Activated naive CD8-positive, alpha-beta T cell treated with anti-CD3 and anti-CD28 coated beads, Interleukin-2, amount 10 ng/mL, durations not matched to agents 7 days and 5 days (primary cell): ENCODE measurements around the gene MYCN. TPM values are rescaled to one million over a fixed set of nuclear protein-coding genes. Genes with fewer than 3 reads are reported as not detected.
"Not testable (repeated sequence)": the region's sequence is repeated elsewhere in the genome, so short reads cannot be mapped to it uniquely, and the experiment has no call there.

Experiments
- ATAC-seq: fragments of 150-1000 bp; cut with Tn5 transposase; one replicate; pipeline ENCODE4 v1.10.0; 2021; ENCODE audit warnings: low read depth, moderate library complexity
- POLR2A ChIA-PET: fragments of 350-600 bp; sonication (Branson Sonifier 250); formaldehyde crosslinking; loops from one replicate; lab custom pipeline; 2021; ENCODE audit warnings: antibody characterized with exemption; lab: Charles Lee
- DNase-seq: peaks from one replicate; pipeline ENCODE4 v3.0.0; 2021
- H3K27ac Mint-ChIP-seq: one replicate; pipeline ENCODE4 v1.8.0; 2022; ENCODE audit warnings: mild to moderate bottlenecking, mixed read lengths
- H3K27me3 Mint-ChIP-seq: one replicate; pipeline ENCODE4 v1.8.0; 2022; ENCODE audit warnings: mild to moderate bottlenecking, moderate library complexity, mixed read lengths
- H3K36me3 Mint-ChIP-seq: one replicate; pipeline ENCODE4 v1.8.0; 2021; ENCODE audit warnings: mild to moderate bottlenecking, mixed read lengths
- H3K4me1 Mint-ChIP-seq: one replicate; pipeline ENCODE4 v1.8.0; 2021; ENCODE audit warnings: mixed read lengths
- H3K4me3 Mint-ChIP-seq: one replicate; pipeline ENCODE4 v1.8.0; 2022; ENCODE audit warnings: mild to moderate bottlenecking, moderate library complexity, mixed read lengths
- H3K9me3 Mint-ChIP-seq: one replicate; pipeline ENCODE4 v1.8.0; 2021; ENCODE audit warnings: mixed read lengths
- total RNA-seq, 2 experiments: library from RNA; stranded (reverse); gene quantifications; one replicate each; pipeline ENCODE4 v1.2.3, GENCODE V29; 2021

Gene MYCN
- total RNA-seq, 2 experiments from 2014 or later = not detected

DNA sequence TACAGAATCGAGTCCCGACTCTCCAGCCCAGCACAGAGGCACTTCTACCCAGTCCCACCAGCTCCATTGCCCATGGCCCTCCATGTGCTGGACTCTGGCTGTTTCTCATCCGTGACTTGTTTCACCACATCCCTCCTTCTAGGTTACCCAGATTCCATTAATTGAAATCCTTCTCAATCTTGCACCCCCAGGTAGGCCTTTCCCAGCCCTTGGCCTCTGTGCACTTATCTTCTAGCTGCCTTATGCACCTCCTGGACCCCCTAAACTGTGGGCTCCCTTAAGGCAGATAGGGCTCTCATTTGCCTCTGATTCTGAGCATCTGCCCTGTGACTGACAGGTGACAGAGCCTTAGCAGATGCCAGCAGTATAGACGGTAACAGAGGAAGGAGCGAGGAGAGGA, 9.2 kb downstream of the MYCN start:
- peaks cover 8% of the 10 kb centered on the region for H3K27me3 Mint-ChIP-seq
- H3K36me3 Mint-ChIP-seq = no peaks in the 10 kb centered on the region
- DNase-seq = no peak
- POLR2A ChIA-PET = no interaction called here
- no peak overlapping the region for H3K27ac Mint-ChIP-seq
- H3K4me3 Mint-ChIP-seq = no peak overlapping the region
- no peaks in the 10 kb centered on the region for H3K4me1 Mint-ChIP-seq
- H3K9me3 Mint-ChIP-seq = no peaks in the 10 kb centered on the region
- no peak for ATAC-seq

DNA sequence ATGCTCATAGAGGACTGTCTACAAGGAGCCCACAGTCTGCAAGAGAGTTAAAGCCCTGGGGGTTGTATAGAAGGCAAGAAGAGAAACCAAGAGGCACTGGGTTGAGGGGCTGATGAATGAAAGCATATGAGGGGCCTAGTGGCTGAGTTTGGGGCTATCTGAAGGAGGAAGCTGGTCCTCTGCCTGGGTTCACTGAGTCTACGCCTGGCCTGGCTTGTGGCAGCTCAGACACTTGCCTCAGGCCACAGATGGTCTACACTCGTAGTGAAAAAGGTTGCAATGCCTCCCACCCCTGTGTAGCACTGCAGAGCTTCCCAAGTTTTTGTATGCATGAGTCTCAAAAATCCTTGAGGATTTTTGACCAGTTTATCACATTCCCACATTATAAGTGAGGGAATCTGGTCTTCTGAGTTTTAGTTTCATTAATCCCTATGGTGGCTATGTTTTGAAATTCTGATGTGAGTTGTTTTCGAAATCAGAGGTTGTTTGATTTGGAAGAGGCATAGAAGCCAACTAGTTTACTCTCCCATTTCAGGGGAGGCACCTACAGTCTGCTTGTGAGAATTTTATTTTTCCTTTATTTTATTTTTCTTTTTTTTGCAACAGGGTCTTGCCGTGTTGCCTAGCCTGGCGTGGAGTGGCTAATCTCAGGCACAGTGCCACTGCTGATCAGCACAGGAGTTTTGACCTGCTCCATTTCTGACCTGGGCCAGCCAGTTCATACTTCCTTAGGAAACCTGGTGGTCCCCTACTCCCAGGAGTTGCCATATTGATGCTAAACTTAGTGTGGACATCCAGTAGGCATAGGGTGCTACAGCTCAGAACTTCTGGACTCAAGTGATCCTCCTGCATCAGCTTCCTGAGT, 10.0 kb downstream of the MYCN start:
- POLR2A ChIA-PET = no interaction called here
- Mint-ChIP-seq H3K9me3 (no peaks in the 10 kb centered on the region), H3K36me3 (no peaks in the 10 kb centered on the region), H3K27me3 (peaks cover 3% of the 10 kb centered on the region), H3K4me1 (no peaks in the 10 kb centered on the region), H3K4me3 (no peak overlapping the region), H3K27ac (no peak overlapping the region)
- DNase-seq = no peak
- no peak for ATAC-seq

DNA sequence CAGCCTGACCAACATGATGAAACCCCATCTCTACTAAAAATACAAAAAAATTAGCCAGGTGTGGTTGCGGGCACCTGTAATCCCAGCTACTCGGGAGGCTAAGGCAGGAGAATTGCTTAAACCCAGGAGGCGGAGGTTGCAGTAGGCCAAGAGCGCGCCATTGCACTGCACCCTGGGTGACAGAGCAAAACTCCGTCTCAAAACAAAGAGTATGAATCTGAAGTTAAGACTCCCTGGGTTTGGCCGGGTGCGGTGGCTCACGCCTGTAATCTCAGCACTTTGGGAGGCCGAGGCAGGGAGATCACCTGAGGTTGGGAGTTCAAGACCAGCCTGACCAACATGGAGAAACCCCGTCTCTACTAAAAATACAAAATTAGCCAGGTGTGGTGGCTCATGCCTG, 11.6 kb downstream of the MYCN start:
- ATAC-seq, POLR2A ChIA-PET, DNase-seq, H3K4me1 Mint-ChIP-seq, H3K9me3 Mint-ChIP-seq, H3K27me3 Mint-ChIP-seq, H3K27ac Mint-ChIP-seq, H3K4me3 Mint-ChIP-seq, H3K36me3 Mint-ChIP-seq: not testable (repeated sequence)

DNA sequence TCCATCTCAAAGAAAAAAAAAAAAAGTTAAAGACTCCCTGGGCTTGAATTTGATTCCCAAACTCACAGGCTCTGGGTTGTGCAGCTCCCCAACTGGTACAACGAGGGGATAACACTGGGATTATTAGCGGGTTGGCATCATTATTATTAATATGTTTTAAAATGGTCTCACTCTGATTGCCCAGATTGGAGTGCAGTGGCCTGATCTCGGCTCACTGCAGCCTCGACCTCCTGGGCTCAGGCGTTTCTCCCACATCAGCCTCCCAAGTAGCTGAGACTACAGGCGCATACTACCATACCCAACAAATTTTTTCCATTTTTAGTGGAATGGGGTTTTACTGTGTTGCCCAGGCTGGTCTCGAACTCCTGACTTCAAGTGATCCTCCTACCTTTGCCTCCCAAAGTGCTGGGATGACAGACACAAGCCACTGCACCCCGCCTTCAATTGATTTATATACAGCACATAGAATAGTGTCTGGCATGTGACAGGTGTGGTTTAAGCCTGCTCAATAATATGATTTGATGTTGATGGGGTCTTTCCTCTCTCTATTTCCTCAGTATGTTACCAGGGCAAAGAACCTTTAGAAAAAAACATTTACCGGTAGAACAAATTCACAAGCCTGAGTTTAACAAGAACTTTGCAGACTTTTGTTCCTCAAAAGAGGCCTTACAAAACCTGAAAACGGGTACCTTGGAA, 12.2 kb downstream of the MYCN start:
- H3K36me3 Mint-ChIP-seq = no peaks in the 10 kb centered on the region
- H3K27ac Mint-ChIP-seq = no peak overlapping the region
- DNase-seq (no peak), ATAC-seq (no peak)
- H3K4me1 Mint-ChIP-seq = no peaks in the 10 kb centered on the region
- H3K4me3 Mint-ChIP-seq = no peak overlapping the region
- H3K9me3 Mint-ChIP-seq = no peaks in the 10 kb centered on the region
- H3K27me3 Mint-ChIP-seq = peaks cover 3% of the 10 kb centered on the region
- POLR2A ChIA-PET = no interaction called here

DNA sequence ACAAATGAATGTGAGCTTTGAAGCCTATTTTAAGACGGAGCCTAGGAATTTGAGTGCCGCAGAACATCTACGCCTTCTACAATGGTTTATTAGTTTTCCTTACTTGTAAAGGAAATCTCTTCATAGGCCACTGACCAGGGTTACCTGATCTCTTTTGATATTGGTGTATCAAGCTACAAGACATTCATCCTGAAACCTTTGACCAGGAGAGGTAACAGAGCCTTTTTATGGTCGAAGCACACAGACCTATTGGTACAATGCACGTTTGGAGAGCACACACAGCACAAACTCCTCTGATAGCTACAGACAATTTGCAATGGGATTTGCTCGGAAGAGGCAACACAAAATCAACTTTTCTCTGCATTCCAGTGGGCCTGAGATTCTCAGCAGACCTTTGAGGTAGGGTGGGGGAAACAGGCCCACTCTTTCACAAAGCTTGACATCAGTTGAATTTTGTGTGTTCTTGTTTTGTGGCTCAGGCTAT, 12.8 kb downstream of the MYCN start:
- Mint-ChIP-seq H3K27me3 (peaks cover 3% of the 10 kb centered on the region), H3K4me1 (no peaks in the 10 kb centered on the region), H3K4me3 (no peak overlapping the region), H3K9me3 (no peaks in the 10 kb centered on the region), H3K36me3 (no peaks in the 10 kb centered on the region), H3K27ac (no peak overlapping the region)
- DNase-seq (no peak), ATAC-seq (no peak)
- POLR2A ChIA-PET = no interaction called here

DNA sequence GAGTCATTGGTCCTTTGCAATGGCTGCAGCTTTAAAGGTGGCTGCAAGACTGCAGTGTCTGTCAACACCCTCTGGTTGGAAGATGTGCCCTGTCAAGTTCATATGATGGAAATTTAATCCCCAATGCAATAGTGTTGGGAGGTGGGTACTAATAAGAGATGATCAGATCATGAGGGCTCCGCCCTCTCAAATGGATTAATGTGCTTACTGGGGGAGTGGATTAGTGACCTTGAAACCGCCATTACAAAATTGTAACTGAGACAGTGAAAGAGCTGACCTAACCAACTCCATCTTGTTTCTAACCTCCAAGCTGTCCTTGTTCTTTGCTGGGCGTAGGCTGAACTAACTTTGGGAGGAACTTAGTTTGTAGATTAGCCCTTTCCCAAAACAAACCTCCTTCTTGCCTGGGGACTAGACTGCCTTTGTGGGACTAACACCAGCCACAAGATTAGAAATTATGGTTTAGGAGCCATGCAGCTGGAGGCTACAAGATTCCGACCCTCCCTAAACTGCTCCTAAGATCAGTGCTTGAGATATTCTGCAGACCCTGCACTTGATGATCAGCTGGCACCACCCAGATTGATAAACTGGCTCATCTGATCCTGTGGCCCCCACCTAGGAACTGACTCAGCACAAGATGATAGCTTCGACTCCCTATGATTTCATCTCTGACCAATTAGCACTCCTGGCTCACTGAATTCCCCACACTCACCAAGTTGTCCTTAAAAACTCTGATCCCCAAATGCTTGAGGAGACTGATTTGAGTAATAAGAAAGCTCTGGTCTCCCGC, 13.7 kb downstream of the MYCN start:
- no peak overlapping the region for H3K4me3 Mint-ChIP-seq
- no peaks in the 10 kb centered on the region for H3K4me1 Mint-ChIP-seq
- H3K27me3 Mint-ChIP-seq = peaks cover 3% of the 10 kb centered on the region
- ATAC-seq (no peak), DNase-seq (no peak)
- no peak overlapping the region for H3K27ac Mint-ChIP-seq
- no peaks in the 10 kb centered on the region for H3K9me3 Mint-ChIP-seq
- H3K36me3 Mint-ChIP-seq = no peaks in the 10 kb centered on the region
- POLR2A ChIA-PET = no interaction called here

DNA sequence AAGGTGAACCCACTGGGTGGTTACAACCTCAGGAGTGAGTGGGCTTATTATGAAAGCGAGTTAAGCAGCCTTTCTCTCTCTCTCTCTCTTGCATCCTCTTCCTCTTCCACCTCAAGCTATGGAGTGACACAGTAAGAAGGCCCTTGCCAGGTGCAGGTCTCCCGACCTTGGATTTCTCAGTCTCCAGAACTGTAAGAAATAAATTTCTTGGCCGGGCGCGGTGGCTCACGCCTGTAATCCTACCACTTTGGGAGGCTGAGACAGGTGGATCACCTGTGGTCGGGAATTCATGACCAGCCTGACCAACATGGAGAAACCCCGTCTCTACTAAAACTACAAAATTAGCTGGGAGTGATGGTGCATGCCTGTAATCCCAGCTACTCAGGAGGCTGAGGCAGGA, 14.4 kb downstream of the MYCN start:
- Mint-ChIP-seq H3K4me1 (no peaks in the 10 kb centered on the region), H3K4me3 (no peak overlapping the region), H3K9me3 (no peaks in the 10 kb centered on the region), H3K27me3 (no peaks in the 10 kb centered on the region), H3K27ac (no peak overlapping the region), H3K36me3 (no peaks in the 10 kb centered on the region)
- DNase-seq = no peak
- POLR2A ChIA-PET = no interaction called here
- no peak for ATAC-seq

DNA sequence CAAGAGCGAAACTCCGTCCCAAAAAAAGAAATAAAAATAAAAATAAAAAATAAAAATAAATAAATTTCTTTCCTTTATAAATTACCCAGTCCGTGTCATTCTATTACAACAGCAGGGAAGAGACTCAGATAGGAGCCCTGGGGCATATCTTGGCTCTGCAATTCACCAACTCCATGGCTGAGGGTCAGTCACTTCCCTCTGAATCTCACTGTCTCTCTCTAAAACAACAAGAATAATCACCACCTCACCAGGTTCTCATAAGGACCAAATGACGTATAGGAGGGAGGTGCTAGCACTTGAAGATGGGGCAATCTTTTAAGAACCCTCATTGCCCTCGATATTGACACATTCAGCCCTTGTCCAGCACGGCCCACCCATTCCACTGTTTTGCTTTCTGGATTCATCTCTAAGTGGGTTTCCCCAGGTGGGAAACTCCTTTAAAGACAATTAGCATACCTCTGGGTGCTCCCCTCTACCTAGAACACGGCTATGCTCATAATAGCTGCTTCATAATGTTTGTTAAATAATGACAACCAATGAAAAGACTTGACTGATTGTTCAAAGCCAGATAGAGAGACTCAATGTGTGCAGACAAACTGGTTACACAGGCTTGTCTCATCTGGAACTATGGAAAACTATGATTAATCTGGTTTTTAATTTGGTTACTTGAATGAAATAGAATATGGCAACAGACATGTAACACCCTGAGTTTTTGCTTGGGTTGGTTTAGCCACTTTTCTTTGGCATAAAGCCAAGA, 15.1 kb downstream of the MYCN start:
- H3K27me3 Mint-ChIP-seq = no peaks in the 10 kb centered on the region
- no peaks in the 10 kb centered on the region for H3K36me3 Mint-ChIP-seq
- ATAC-seq (no peak), DNase-seq (no peak)
- POLR2A ChIA-PET = no interaction called here
- H3K9me3 Mint-ChIP-seq = no peaks in the 10 kb centered on the region
- no peak overlapping the region for H3K4me3 Mint-ChIP-seq
- H3K27ac Mint-ChIP-seq = no peak overlapping the region
- no peaks in the 10 kb centered on the region for H3K4me1 Mint-ChIP-seq

DNA sequence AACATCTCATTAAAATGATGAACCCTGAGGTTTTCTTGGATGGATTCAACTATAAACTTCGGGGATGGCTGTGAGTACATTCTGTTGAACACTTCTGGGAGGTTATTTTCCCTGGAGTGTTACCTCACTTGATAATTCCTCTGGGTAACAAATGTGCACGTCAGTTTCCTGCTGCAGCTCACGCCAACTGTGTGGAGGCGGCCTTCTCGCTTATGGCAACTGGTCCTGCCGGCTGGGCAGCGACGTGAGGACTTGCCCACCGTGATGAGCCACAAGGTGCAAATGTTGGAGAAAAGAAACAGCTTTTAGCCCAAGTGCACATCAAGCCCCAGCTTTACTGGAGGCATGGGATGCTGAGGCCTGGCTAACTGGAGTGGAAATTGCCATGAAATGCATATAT, 15.9 kb downstream of the MYCN start:
- DNase-seq (no peak), ATAC-seq (no peak)
- no peaks in the 10 kb centered on the region for H3K9me3 Mint-ChIP-seq
- no peak overlapping the region for H3K27ac Mint-ChIP-seq
- no peaks in the 10 kb centered on the region for H3K27me3 Mint-ChIP-seq
- H3K36me3 Mint-ChIP-seq = no peaks in the 10 kb centered on the region
- POLR2A ChIA-PET = no interaction called here
- H3K4me1 Mint-ChIP-seq = no peaks in the 10 kb centered on the region
- H3K4me3 Mint-ChIP-seq = no peak overlapping the region

DNA sequence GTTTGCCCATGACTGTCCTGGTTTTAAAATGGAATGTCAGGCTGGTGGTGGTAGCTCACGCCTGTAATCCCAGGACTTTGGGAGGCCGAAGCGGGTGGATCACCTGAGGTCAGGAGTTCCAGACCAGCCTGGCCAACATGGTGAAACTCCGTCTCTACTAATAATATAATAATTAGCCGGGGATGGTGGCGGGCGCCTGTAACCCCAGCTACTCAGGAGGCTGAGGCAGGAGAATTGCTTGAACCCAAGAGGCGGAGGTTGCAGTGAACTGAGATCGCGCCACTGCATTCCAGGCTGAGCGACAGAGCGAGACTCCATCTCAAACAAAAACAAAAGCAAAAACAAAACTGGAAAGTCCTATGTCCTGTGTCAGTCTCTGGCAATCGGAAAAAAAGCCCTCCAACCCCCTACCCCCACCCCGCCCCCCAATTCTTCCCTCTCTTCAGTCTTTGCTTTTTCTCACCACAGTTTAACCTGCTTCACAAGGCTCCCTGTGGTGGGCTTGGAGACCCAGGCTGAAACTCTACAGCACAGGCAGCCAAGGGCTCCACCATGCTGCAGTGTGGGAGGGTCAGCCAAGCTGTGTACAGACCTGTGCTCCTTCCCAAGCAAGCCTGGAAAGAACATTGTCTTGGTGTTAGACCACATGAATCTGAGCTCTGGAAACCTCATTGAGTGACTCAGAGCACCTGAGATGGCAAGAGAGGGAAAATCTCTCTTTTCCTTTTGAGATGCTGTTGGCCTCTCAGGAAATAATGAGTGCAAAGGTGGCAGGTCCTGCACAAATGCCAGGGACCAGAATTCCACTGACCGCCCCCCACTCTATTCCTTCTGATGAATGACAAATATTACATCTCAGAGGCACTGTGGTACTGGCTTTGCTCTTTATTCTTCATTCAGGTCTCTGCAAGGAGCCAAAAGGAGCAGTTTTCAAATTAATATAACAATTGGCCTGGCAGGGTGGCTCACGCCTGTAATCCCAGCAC, 16.7 kb downstream of the MYCN start:
- Mint-ChIP-seq H3K4me1 (no peaks in the 10 kb centered on the region), H3K4me3 (no peak overlapping the region), H3K27me3 (no peaks in the 10 kb centered on the region), H3K27ac (no peak overlapping the region), H3K36me3 (no peaks in the 10 kb centered on the region), H3K9me3 (peaks cover 2% of the 10 kb centered on the region)
- POLR2A ChIA-PET = no interaction called here
- ATAC-seq (no peak), DNase-seq (no peak)

DNA sequence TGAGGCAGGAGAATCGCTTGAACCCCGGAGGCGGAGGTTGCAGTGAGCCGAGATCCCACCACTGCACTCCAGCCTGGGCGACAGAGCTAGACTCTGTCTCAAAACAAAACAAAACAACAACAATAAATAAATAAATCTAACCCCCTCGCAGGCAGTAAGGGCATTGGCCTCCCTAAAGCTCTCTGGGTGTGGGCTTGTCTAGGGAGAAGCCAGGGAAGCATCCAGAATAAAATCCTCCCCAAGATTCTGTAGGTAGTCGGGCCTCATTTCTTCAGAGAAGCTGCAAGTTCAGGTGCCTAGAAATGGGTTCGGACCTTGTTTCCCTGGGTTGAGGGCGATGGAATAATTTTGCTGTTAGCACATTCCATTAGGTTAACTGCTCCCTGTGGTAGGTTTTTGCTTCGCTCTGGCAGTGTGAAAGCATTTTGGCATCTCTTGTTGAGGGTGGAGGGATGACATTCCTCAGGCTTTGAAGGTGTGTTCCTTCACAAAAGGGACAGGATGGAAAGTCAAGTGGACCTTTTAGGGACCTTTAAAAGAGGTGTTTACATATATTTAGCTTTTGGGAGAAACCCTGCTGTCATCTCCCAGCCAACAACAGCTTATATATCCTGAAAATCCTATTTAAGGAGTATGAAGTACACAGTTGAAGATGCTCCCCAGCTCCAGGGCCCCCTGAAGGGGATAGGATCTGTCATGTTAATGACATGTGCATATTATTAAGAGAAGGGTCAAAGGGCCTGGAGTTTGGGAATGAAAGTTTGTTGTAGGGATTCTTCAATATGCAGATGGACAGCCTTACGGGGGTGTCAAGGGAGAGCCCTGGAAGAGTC, 17.7 kb downstream of the MYCN start:
- Mint-ChIP-seq H3K27me3 (no peaks in the 10 kb centered on the region), H3K4me1 (no peaks in the 10 kb centered on the region), H3K36me3 (no peaks in the 10 kb centered on the region), H3K9me3 (peaks cover 2% of the 10 kb centered on the region), H3K4me3 (no peak overlapping the region), H3K27ac (no peak overlapping the region)
- DNase-seq (no peak), ATAC-seq (no peak)
- POLR2A ChIA-PET = no interaction called here
